Head of caudate nucleus (tissue), 42 donors: ENCODE measurements around the gene ZP4.

Source experiments
- DNase-seq, 42 donors: peaks; one replicate each; pipeline versions ENCODE4 v3.0.0 to v3.0.0-alpha.2; 2020 to 2021; ENCODE audit warnings: mixed read lengths in 7 of 42
- intact Hi-C: fragments of 100-400 bp; cut with DNase I; formaldehyde crosslinking; loops from one replicate; pipeline ENCODE4 v1.15.0; 2022

ZP4 gene

GRCh38 chr1:237834461-237834860 is 56.3 kb downstream of the ZP4 start:
- intact Hi-C loops = no loop called here
- DNase-seq = no peak

- no peak for DNase-seq
- intact Hi-C loops = no loop called here
These were observed 56.7 kb downstream of the ZP4 start for GRCh38 chr1:237834048-237834447.

GRCh38 chr1:237832858-237833257 is 57.9 kb downstream of the ZP4 start:
- DNase-seq = no peak
- intact Hi-C loops = no loop called here
